Kidney (tissue), 14 donors: ENCODE results near the gene SERINC3. TPM values are rescaled to one million over a fixed set of nuclear protein-coding genes. Genes with fewer than 3 reads are reported as not detected.

Source experiments
- DNase-seq, 5 donors: peaks; one replicate each; pipeline ENCODE4 v3.0.0-alpha.2; 2013 to 2020
- FAIRE-seq: peaks from 2 replicates; lab custom pipeline; 2012; peaks lifted over from hg19 to GRCh38; lab: Jason Lieb, UNC
- H3K27ac ChIP-seq, 2 donors: one replicate each; pipeline ENCODE4 v1.7.0; 2013; ENCODE audit warnings: low read depth in 2 of 2, low read length in 2 of 2, inconsistent platforms in 1 of 2
- H3K27me3 ChIP-seq: one replicate; pipeline ENCODE4 v1.7.1; 2013; ENCODE audit warnings: low read length, inconsistent platforms; ENCODE audit not compliant: control insufficient read depth, insufficient read depth
- H3K36me3 ChIP-seq, 3 donors: one replicate each; pipeline versions ENCODE4 v1.7.0 to v1.7.1; 2013; ENCODE audit warnings: low read length in 3 of 3, control low read depth in 1 of 3, inconsistent platforms in 1 of 3; ENCODE audit not compliant: insufficient read depth in 3 of 3, control insufficient read depth in 2 of 3
- H3K4me1 ChIP-seq, 3 donors: one replicate each; pipeline versions ENCODE4 v1.7.0 to v1.7.1; 2013; ENCODE audit warnings: low read length in 3 of 3, inconsistent platforms in 1 of 3, low read depth in 1 of 3; ENCODE audit not compliant: control insufficient read depth in 2 of 3, insufficient read depth in 2 of 3
- H3K4me3 ChIP-seq, 3 donors: one replicate each; pipeline versions ENCODE4 v1.7.0 to v1.8.1; 2013; ENCODE audit warnings: low read length in 3 of 3, control low read depth in 1 of 3, inconsistent platforms in 1 of 3
- H3K9ac ChIP-seq, 3 donors: one replicate each; pipeline versions ENCODE4 v1.7.0 to v1.7.1; 2013; ENCODE audit warnings: low read length in 3 of 3, control low read depth in 1 of 3, inconsistent platforms in 1 of 3
- H3K9me3 ChIP-seq, 3 donors: one replicate each; pipeline versions ENCODE4 v1.7.0 to v1.7.1; 2013; ENCODE audit warnings: low read length in 3 of 3, control low read depth in 1 of 3, inconsistent platforms in 1 of 3; ENCODE audit not compliant: control insufficient read depth in 2 of 3, insufficient read depth in 1 of 3
- intact Hi-C: fragments of 100-400 bp; cut with DNase I; formaldehyde crosslinking; loops from one replicate; pipeline ENCODE4 v1.11.1; 2022
- polyA plus RNA-seq: library from polyadenylated mRNA; stranded (reverse); fragments of 350-450 nt; fragmentation: Illumina TruSeq; extraction: RNeasy Lipid Tissue Mini Kit (QIAGEN cat#74804); gene quantifications from one replicate; pipeline ENCODE4 v1.2.3, GENCODE V29; 2014; ENCODE audit warnings: low read depth, low replicate concordance; ENCODE audit not compliant: insufficient read depth
- total RNA-seq: library from RNA; stranded (reverse); fragmentation: NEBNext Ultra II Directional; extraction: Animal tissue kit (Norgen Biotek cat#: 25700); gene quantifications from one replicate; pipeline ENCODE4 v1.2.1, GENCODE V29; 2021
- TF ChIP-seq, protein P1 (sequence below): IDR thresholded peaks from 3 replicates; pipeline ENCODE4 v1.5.1; 2012; ENCODE audit warnings: mild to moderate bottlenecking, moderate library complexity, borderline replicate concordance; ENCODE audit not compliant: insufficient read depth; ENCODE audit errors: extremely low read depth
- donor health status: control.
- donor health status: control.
- donor health status: control.
- donor health status: control.
- donor health status: control.
- donor health status: DM: yes; HTN: yes; CAD: no.
- donor health status: Normal renal cell carcinoma (clear cell type).

SERINC3 gene
- total and polyA plus RNA-seq, 2 donors from 2014 or later: 41.6 to 90.4 TPM

- DNase-seq (no peak), FAIRE-seq (no peak)
- intact Hi-C loops: no loop called here
- no peak overlapping the region for H3K27ac ChIP-seq
- TF ChIP-seq, protein P1, sequence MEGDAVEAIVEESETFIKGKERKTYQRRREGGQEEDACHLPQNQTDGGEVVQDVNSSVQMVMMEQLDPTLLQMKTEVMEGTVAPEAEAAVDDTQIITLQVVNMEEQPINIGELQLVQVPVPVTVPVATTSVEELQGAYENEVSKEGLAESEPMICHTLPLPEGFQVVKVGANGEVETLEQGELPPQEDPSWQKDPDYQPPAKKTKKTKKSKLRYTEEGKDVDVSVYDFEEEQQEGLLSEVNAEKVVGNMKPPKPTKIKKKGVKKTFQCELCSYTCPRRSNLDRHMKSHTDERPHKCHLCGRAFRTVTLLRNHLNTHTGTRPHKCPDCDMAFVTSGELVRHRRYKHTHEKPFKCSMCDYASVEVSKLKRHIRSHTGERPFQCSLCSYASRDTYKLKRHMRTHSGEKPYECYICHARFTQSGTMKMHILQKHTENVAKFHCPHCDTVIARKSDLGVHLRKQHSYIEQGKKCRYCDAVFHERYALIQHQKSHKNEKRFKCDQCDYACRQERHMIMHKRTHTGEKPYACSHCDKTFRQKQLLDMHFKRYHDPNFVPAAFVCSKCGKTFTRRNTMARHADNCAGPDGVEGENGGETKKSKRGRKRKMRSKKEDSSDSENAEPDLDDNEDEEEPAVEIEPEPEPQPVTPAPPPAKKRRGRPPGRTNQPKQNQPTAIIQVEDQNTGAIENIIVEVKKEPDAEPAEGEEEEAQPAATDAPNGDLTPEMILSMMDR: no peak
- no peaks in the 10 kb centered on the region for H3K9me3 ChIP-seq
- H3K4me1 ChIP-seq: peaks cover 0 to 4% (median 2%) of the 10 kb centered on the region in 3 donors
- H3K9ac ChIP-seq: no peak overlapping the region
- no peak overlapping the region for H3K4me3 ChIP-seq
- no peaks in the 10 kb centered on the region for H3K36me3 ChIP-seq
- no peaks in the 10 kb centered on the region for H3K27me3 ChIP-seq
Observed at GRCh38 chr20:44547419-44547818, 25.5 kb upstream of the SERINC3 start.

DNA sequence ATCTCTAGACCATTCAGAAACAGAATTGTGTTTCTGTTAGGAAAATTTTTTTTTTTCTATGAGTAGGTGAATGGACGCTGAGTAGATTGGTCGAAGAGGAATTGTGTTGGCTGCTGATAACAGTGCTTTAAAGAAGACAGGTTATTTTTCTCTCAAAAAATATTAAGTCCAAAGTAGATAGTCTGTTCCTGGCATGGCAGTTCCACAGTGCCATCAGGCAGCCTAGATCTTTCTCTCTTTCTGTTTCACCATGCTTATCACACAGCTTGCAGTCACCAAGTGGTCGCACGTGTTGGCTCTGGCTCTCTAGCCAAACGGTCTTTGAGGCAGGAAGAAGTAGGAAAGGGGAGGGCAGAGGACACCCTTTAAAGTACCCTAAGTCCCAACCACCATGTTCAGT is 22.4 kb upstream of the SERINC3 start:
- Histone ChIP-seq H3K27me3 (no peaks in the 10 kb centered on the region), H3K9ac (no peak overlapping the region), H3K4me1 (peaks cover 0 to 4% (median 2%) of the 10 kb centered on the region in 3 donors), H3K27ac (no peak overlapping the region), H3K4me3 (no peak overlapping the region), H3K9me3 (no peaks in the 10 kb centered on the region), H3K36me3 (no peaks in the 10 kb centered on the region)
- intact Hi-C loops: no loop called here
- FAIRE-seq (no peak), DNase-seq (no peak)
- TF ChIP-seq, protein P1: no peak

- TF ChIP-seq, protein P1: no peak
- Histone ChIP-seq H3K9me3 (no peaks in the 10 kb centered on the region), H3K4me1 (peaks cover 0 to 4% (median 2%) of the 10 kb centered on the region in 3 donors), H3K4me3 (no peak overlapping the region), H3K36me3 (no peaks in the 10 kb centered on the region), H3K9ac (no peak overlapping the region), H3K27me3 (no peaks in the 10 kb centered on the region), H3K27ac (no peak overlapping the region)
- DNase-seq: no peak
- FAIRE-seq: no peak
- intact Hi-C loops: no loop called here
Observed at GRCh38 chr20:44543358-44543757, 21.5 kb upstream of the SERINC3 start.

DNA sequence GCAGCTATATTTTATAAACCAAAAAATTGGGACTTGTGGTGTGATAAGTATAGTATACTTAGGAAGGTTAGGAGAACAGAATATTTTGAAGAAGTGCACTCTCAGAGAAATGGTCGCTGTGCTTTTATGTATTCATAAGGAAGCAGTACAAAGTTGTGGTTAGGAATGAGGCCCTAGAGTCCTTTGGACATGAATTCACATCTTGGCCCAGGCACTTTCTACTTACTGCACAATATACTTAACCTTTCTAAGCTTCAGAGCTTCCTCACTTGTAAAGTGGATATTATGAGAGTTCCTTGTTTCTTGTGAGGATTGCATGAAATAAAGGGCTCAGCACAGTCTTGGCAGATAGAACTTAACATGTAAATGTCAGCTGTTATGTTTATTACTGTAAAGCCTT is 21.0 kb upstream of the SERINC3 start:
- FAIRE-seq (no peak), DNase-seq (no peak)
- Histone ChIP-seq H3K27me3 (no peaks in the 10 kb centered on the region), H3K27ac (no peak overlapping the region), H3K4me1 (peaks cover 0 to 4% (median 0%) of the 10 kb centered on the region in 3 donors), H3K4me3 (no peak overlapping the region), H3K36me3 (no peaks in the 10 kb centered on the region), H3K9me3 (no peaks in the 10 kb centered on the region), H3K9ac (no peak overlapping the region)
- TF ChIP-seq, protein P1: no peak
- intact Hi-C loops: no loop called here
